Measurements from ENCODE around the gene MRPS7.

MRPS7 gene
- 29.7 to 150 (median 37.6) reads per million in 3 experiments for total RNA-seq

GRCh38 chr17:75261336-75262111, at the start of gene MRPS7, which contains the start of gene GGA3:
TSS of gene MRPS7 (plus strand) at chr17:75261879. CDS start at chr17:75261901, 22 bp downstream.
TSS of gene GGA3 (minus strand) at chr17:75261606. CDS start at chr17:75261587, 19 bp downstream.
- DNase-seq, result peak; percentile 96

- no peak for DNase-seq
Observed at GRCh38 chr17:75218131-75218530, 43.5 kb upstream of the MRPS7 start.

- DNase-seq, result no peak
Observed at GRCh38 chr17:75219815-75220214, 41.9 kb upstream of the MRPS7 start.

GRCh38 chr17:75225016-75225415, 36.7 kb upstream of the MRPS7 start:
- DNase-seq, result no peak

DNA sequence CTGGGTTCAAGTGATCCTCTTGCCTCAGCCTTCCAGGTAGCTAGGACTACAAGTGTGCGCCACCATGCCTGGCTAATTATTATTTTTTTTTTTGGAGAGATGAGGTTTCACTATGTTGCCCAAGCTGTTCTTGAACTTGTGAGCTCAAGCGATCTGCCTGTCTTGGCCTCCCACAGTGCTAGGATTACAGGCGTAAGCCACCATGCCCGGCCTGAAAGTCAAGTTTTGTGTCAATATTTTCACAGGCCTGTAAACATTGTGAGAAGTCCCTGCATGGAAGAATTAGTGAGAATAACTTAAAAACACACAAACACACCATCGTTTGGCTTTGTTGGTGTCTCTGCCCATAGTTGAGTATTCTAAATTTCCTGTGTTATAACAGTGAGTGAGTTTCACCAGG, 34.0 kb upstream of the MRPS7 start:
- DNase-seq, result no peak

GRCh38 chr17:75228305-75228704, 33.4 kb upstream of the MRPS7 start:
- DNase-seq, result no peak

GRCh38 chr17:75228847-75229246, 32.8 kb upstream of the MRPS7 start:
- no peak for DNase-seq

GRCh38 chr17:75231071-75231470, 30.6 kb upstream of the MRPS7 start:
- DNase-seq, result no peak

DNA sequence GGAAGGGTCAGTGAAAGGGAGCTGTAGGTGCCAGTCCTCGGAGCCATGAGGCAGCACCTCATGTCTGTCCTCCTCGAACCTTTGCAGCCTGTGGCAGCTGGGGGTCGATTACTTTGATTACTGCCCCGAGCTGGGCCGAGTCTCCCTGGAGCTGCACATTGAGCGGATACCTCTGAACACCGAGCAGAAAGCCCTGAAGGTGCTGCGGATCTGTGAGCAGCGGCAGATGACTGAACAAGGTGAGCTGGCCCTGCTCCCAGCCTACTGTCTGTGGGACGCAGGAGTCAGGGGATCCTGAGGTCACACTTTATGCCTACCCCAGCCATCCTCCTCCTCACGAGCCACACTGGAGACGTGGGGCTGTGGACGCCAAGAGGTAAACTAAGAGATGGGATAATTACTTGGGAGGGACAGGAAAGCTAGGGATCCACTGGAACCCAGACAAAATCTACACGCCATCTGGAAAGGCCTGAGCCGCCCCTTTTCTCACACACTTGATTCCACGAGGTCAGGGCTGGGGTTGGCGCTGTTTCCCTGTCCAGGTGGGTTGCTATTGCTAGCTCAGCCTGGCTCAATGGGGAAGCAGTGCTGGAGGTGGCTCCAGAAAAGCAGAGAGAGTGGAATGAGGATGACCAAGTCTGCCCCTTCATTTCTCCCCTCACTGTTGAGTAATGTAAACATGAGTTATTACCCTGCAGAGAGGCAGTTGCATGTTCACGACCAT, 29.8 kb upstream of the MRPS7 start:
- no peak for DNase-seq

DNA sequence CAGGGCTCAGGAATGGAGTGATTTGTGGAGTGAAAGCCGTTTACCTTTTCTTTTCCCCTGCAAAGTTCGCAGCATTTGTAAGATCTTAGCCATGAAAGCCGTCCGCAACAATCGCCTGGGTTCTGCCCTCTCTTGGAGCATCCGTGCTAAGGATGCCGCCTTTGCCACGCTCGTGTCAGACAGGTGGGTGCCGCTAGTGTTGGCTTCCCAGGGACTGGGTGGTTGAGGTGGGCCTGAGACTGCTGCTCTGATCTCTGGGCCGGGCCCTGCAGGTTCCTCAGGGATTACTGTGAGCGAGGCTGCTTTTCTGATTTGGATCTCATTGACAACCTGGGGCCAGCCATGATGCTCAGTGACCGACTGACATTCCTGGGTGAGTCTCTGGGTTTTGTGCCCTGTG, 28.9 kb upstream of the MRPS7 start:
- no peak for DNase-seq

DNA sequence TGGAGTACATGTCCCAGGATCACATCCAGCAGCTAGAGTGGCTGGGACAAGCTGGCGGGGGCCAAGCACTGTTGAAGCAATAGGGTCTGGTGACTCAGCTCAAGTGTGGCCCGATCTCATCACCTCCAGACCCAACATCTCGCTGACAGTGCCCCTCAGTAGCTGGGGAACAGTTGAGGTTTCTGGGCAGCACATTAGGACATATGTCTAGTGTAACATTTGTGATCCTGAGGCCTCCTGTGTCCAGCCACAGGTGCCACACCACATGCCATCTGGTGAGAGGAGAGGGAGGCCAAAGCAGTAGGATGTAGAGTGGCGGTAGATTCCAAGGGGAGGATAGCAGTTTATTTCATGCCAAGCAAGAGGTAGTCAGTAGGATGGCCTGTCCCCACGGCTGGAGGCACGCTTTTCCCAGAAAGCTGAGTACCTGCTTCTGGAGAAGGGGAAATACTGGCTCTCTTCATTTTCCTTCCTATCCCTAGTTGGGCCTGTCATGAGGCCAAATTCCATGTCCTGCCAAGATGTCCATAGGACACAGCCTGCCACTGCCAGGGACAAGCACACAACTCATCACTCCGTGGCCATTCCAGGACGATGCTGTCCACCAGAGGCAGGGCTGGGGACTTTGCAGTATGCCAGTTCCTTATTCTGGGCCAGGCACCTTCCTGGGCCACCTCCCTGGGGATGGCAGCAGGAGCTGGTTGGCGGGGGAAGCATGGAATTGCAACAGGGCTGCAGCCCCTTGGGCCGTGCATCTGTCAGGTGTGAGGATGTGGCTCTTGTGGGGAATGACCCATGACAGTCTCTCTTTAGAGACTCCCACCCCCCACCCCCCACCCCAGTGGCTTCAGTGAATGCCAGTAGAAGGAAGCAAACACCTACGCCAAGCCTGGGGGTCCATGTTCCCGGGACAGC, 24.3 kb upstream of the MRPS7 start:
- no peak for DNase-seq

GRCh38 chr17:75238020-75238580, 23.6 kb upstream of the MRPS7 start:
- DNase-seq, result no peak

- DNase-seq, result peak; percentile 63
Observed at GRCh38 chr17:75238684-75239191, 22.9 kb upstream of the MRPS7 start.

DNA sequence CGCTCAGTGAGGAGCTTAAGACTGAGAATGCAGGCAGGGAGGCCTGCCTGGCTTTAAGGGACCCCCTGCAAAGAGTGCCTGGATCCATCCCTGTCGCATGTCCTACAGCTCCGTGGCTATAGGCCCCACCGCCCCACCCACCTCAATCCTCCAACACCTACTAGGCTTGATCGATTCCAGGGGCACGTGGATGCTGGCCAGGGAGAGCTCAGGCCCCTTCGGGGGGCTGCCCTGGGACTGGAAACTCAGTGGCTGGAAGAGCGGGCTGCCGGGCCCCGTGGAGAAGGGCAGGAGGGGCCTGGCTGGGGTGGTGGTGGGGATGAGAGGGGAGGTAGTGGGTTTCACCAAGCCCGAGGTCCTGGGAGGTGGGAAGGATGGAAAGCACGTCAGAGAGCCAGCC, 22.5 kb upstream of the MRPS7 start:
- no peak for DNase-seq

DNA sequence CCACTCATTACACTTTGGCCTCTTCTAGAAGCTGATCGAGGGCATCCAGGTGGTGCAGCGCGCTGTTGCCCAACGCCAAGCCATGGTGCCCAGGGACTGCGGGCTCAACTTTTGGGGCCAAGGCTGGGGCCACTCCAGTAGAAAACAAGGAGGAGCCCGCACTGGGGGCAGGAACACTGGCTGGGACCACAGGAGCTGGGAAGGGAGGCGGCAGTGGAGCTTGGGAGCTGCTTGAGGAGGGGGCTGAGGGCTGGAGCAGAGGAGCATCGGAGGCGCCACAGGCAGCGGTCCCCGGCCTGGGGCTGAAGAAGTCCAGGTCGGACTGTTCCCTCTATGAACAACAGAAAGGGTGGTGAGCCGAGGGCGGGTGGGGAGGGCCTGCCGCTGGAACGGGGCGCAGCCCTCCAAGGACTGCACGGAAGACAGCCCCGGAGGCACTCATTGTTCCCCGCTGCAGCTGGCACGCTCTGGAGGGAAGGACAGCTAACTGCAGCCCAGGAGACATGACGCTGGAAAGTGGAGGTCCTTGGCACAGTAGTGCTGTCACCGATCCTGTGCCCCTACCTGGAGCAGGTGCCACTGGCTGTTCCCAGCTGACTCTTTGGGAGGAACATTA, 21.8 kb upstream of the MRPS7 start:
- DNase-seq, result no peak

DNA sequence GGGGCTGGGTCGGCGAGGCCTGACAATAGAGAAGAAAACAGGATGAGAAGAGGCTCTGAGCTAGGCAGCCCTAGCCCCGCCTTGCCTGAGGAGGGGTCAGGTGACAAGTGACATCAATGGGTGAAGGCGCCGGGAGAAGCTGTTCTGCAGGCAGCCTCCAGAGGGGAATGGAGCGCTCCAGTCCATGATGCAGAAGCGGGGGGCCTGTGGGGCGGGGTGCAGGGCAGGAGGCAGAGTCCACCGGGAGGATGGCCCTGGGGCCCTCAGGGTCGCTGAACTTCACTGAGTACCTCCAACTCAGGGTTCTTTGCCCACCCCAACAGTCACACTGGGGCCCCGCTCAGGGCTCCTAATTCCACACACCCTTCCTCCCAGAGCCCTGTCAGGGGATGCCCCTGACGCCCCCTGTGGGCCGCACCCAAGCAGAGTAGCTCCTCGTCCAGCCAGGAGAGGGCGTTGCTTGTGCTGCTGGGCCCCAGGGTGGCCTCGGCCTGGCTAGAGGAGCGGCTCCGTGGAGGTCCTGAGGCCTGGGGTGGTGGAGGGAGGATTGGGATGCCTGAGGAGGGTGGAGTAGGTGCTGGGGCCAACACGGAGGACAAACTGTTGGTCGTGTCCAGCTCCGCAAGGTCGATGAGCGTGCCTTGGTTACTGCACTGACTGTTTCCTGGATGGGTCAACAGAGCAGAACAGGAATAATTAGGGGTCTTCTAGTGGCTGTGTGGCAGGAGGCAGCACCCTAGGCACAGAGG, 21.1 kb upstream of the MRPS7 start:
- no peak for DNase-seq

DNA sequence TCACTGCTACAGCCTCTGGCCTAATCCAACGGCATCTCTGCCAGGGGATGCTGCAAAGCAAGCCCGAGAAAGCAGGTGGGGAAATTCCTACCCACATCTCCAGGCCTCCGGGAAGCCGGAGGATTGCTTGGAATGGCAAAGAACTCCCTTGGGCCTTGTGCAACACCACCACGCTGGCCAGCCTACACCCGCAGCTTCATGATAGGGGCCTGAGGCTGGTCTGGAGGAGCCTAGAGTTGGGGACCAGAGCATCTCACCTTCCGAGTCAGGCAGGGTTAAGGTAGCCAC, 20.6 kb upstream of the MRPS7 start:
- DNase-seq, result no peak

- DNase-seq, result no peak
Observed at GRCh38 chr17:75241502-75241901, 20.2 kb upstream of the MRPS7 start.

- DNase-seq, result no peak
Observed at GRCh38 chr17:75241996-75242460, 19.7 kb upstream of the MRPS7 start.

GRCh38 chr17:75242461-75243042, 19.1 kb upstream of the MRPS7 start:
- peak; percentile 84 for DNase-seq

Data from central memory CD4-positive, alpha-beta T cell (primary cell).